Measurements from ENCODE around the gene PLB1. TPM values are rescaled to one million over a fixed set of nuclear protein-coding genes. Genes with fewer than 3 reads are reported as not detected.

The PLB1 gene
- total RNA-seq, 5 donors from 2014 or later (not counting 1 experiment from before 2014, with no cell fraction given) = 0.07 to 2.5 (median 0.58) TPM

DNA sequence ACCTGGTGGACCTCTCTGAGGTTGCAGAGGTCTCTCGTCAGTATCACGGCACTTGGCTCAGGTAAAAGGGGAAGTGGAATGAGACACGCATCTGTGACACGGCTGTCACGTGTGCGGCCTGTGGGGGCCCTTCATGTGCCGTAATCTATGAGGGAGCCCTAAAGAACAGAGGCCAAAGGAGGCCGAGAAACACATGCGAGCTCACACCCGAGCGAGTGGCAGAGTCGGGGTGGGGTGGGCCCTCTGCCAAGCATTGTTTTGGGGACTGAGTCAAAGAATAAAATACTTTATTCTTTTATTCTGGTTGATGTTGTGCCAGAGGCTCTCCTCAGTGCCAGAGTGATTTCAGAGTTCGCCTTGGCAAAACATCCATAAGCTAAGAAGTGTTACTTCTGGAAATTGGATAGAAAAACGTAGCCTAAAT lies 43.3 kb downstream of the PLB1 start:
- ATAC-seq (replicated peaks in 1 of 4) (no peak), DNase-seq (no peak)
- Mint-ChIP-seq H3K27me3 (peaks cover 4 to 10% of the 10 kb centered on the region in 2 donors), H3K4me3 (no peak overlapping the region), H3K36me3 (no peaks in the 10 kb centered on the region), H3K27ac (no peak overlapping the region), H3K9me3 (no peaks in the 10 kb centered on the region), H3K4me1 (peaks cover 0 to under 1% (median under 1%) of the 10 kb centered on the region in 3 donors)
- Histone ChIP-seq H3K4me1 (ENCODE audit: control insufficient read depth in 1 of 2, extremely low read depth in 1 of 2, insufficient read depth in 2 of 2, low read length in 2 of 2) (peaks cover 0 to 3% of the 10 kb centered on the region in 2 experiments), H3K4me3 (ENCODE audit: control insufficient read depth in 1 of 2, extremely low read depth in 1 of 2, low read length in 1 of 2) (no peak overlapping the region), H3K27ac (ENCODE audit: low read length) (no peak overlapping the region), H3K36me3 (ENCODE audit: control insufficient read depth in 2 of 2, extremely low read depth in 1 of 2, insufficient read depth in 1 of 2, low read length in 1 of 2) (no peaks in the 10 kb centered on the region), H3K27me3 (replicated peaks in 1 of 2; ENCODE audit: control insufficient read depth in 2 of 2, extremely low read depth in 1 of 2, insufficient read depth in 2 of 2, low read length in 1 of 2) (peaks cover 0 to 11% of the 10 kb centered on the region in 2 experiments), H3K9me3 (no peaks in the 10 kb centered on the region)
- CTCF ChIA-PET = interaction anchor here in 1 of 2 donors (0.7 kb wide), 1 partner anchor 104 kb away, joined by 4 read pairs; no protein-coding TSS in a partner anchor
- WGBS (ENCODE audit: insufficient coverage) = 79% methylated on average over 7 of the region's 14 CpGs
- POLR2A ChIA-PET = interaction anchor here in 1 of 2 donors (0.7 kb wide), 1 partner anchor 204 kb away, joined by 3 read pairs; no protein-coding TSS in a partner anchor

DNA sequence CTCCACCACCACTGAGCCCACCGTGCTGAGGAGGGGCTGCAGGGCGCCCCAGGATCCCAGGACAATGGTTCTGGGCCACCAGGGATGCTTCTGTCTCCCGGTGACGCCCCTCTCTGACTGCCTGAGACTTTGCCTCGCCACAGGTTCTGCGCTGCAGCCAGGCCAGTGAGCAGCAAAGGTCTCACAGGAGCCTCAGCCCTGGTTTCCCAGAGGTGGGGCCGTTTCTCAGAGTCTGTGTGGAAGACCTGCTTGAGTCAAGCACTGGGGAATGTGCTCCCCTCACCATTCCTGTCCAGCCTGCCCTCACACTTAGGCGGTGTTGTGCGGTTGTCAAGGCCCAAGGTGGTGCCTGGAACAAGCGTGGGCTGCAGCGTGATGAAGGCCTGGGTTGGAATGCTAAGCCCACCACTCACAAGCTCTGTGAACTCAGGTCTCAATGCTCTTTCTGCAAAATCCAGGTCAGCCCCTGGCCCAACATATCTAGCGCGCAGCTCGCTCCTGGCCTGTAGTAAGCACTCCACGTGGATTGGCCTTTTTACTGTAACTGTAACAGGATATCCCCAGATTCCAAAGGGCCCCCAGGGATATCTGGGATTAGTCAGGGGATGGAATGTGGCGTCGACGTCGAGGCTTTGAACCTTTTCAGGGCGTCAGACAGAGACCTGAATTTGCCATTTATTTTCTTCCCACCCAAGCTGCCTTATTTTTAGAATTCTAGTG lies 47.6 kb downstream of the PLB1 start:
- 82% methylated on average over 11 of the region's 20 CpGs for WGBS (ENCODE audit: insufficient coverage)
- Histone ChIP-seq H3K27ac (ENCODE audit: low read length) (no peak overlapping the region), H3K27me3 (replicated peaks in 1 of 2; ENCODE audit: control insufficient read depth in 2 of 2, extremely low read depth in 1 of 2, insufficient read depth in 2 of 2, low read length in 1 of 2) (peaks cover 0 to 10% of the 10 kb centered on the region in 2 experiments), H3K36me3 (ENCODE audit: control insufficient read depth in 2 of 2, extremely low read depth in 1 of 2, insufficient read depth in 1 of 2, low read length in 1 of 2) (no peaks in the 10 kb centered on the region), H3K9me3 (no peaks in the 10 kb centered on the region), H3K4me1 (ENCODE audit: control insufficient read depth in 1 of 2, extremely low read depth in 1 of 2, insufficient read depth in 2 of 2, low read length in 2 of 2) (peaks cover 0 to 43% of the 10 kb centered on the region in 2 experiments), H3K4me3 (ENCODE audit: control insufficient read depth in 1 of 2, extremely low read depth in 1 of 2, low read length in 1 of 2) (no peak overlapping the region)
- no peak overlapping the region for H3K4me3 Mint-ChIP-seq
- DNase-seq = no peak
- H3K9me3 Mint-ChIP-seq = no peaks in the 10 kb centered on the region
- no peak for ATAC-seq (replicated peaks in 1 of 4)
- CTCF ChIA-PET = no interaction called here
- peaks cover 2 to 5% of the 10 kb centered on the region in 2 donors for H3K27me3 Mint-ChIP-seq
- H3K36me3 Mint-ChIP-seq = no peaks in the 10 kb centered on the region
- peaks cover 19 to 33% (median 31%) of the 10 kb centered on the region in 3 donors for H3K4me1 Mint-ChIP-seq
- H3K27ac Mint-ChIP-seq = no peak overlapping the region
- POLR2A ChIA-PET = no interaction called here

DNA sequence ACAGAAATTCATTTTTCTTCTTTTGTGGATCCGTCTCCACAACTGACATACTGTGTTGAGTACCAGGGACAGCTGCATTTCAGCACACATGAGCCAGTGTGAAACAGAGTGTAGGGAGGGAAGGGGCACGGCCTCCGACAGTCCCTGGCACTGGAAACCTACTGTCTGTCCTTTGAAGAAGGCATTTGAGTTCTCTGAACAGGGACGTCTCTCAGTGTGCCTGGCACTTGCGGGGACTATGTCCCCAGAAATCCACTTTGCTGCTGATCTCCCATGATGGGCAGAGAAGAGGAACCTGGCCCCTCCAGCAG lies 48.1 kb downstream of the PLB1 start:
- POLR2A ChIA-PET = no interaction called here
- peak overlapping the region; percentile 71 for H3K27ac ChIP-seq (ENCODE audit: low read length)

DNA sequence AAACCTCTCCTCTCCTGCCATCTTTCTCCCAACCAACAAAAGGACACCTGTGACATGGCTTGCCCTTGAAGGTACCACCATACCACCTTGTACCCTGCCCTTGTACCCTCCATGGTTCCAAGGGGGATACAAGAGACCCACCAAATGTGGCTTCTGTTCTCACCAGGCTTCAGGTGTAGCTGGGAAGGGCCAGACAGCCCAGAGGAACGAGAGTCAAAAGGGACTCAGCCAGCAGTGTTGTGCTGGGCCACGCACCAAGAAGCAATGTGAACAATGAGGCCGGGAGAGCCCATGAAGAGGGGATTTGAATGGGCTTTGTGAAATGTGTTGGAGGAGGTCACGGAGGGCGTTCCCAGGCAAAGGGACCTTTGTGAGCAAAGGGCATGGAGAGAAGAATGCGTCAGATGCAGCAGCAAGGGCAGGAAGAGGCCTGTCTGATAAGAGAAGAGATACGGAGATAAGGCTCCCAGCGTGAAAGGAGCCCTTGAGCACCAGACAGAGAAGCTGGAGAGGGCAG lies 48.6 kb downstream of the PLB1 start:
- ChIA-PET POLR2A (interaction anchor here in 1 of 2 donors (0.6 kb wide), 1 partner anchor 393 kb away, joined by 4 read pairs; no protein-coding TSS in a partner anchor), CTCF (no interaction called here)
- peaks cover 19 to 35% (median 31%) of the 10 kb centered on the region in 3 donors for H3K4me1 Mint-ChIP-seq
- H3K36me3 Mint-ChIP-seq = no peaks in the 10 kb centered on the region
- H3K36me3 ChIP-seq (ENCODE audit: control insufficient read depth in 2 of 2, extremely low read depth in 1 of 2, insufficient read depth in 1 of 2, low read length in 1 of 2) = no peaks in the 10 kb centered on the region
- peak overlapping the region; percentile 71 for H3K27ac ChIP-seq (ENCODE audit: low read length)
- no peak overlapping the region for H3K4me3 ChIP-seq (ENCODE audit: control insufficient read depth in 1 of 2, extremely low read depth in 1 of 2, low read length in 1 of 2)
- peak overlapping the region; percentile 71 to 88 for H3K27ac Mint-ChIP-seq
- peaks cover 0 to 10% of the 10 kb centered on the region in 2 experiments for H3K27me3 ChIP-seq (replicated peaks in 1 of 2; ENCODE audit: control insufficient read depth in 2 of 2, extremely low read depth in 1 of 2, insufficient read depth in 2 of 2, low read length in 1 of 2)
- H3K9me3 Mint-ChIP-seq = no peaks in the 10 kb centered on the region
- H3K4me1 ChIP-seq (ENCODE audit: control insufficient read depth in 1 of 2, extremely low read depth in 1 of 2, insufficient read depth in 2 of 2, low read length in 2 of 2) = peaks cover 0 to 49% of the 10 kb centered on the region in 2 experiments
- 71% methylated on average over 6 of the region's 8 CpGs for WGBS (ENCODE audit: insufficient coverage)
- H3K9me3 ChIP-seq = no peaks in the 10 kb centered on the region
- peak overlapping the region in 2 of 3 donors; percentile 6 to 24 for H3K4me3 Mint-ChIP-seq
- peaks cover 2 to 5% of the 10 kb centered on the region in 2 donors for H3K27me3 Mint-ChIP-seq
- ATAC-seq (replicated peaks in 1 of 4) (peak; percentile 26 to 57 (median 48)), DNase-seq (peak in 12 of 35 experiments; percentile 13 to 46 (median 17))

More for the DNA sequence above, 48.1 kb downstream of the PLB1 start:
- no peak overlapping the region for H3K27ac Mint-ChIP-seq
- DNase-seq = no peak
- H3K4me1 ChIP-seq (ENCODE audit: control insufficient read depth in 1 of 2, extremely low read depth in 1 of 2, insufficient read depth in 2 of 2, low read length in 2 of 2) = peaks cover 0 to 48% of the 10 kb centered on the region in 2 experiments
- CTCF ChIA-PET = no interaction called here
- H3K9me3 ChIP-seq = no peaks in the 10 kb centered on the region
- WGBS (ENCODE audit: insufficient coverage) = 97% methylated on average over 4 of the region's 5 CpGs
- H3K4me3 ChIP-seq (ENCODE audit: control insufficient read depth in 1 of 2, extremely low read depth in 1 of 2, low read length in 1 of 2) = no peak overlapping the region
- peaks cover 0 to 10% of the 10 kb centered on the region in 2 experiments for H3K27me3 ChIP-seq (replicated peaks in 1 of 2; ENCODE audit: control insufficient read depth in 2 of 2, extremely low read depth in 1 of 2, insufficient read depth in 2 of 2, low read length in 1 of 2)
- H3K9me3 Mint-ChIP-seq = no peaks in the 10 kb centered on the region
- H3K4me3 Mint-ChIP-seq = no peak overlapping the region
- peaks cover 19 to 35% (median 31%) of the 10 kb centered on the region in 3 donors for H3K4me1 Mint-ChIP-seq
- H3K27me3 Mint-ChIP-seq = peaks cover 2 to 5% of the 10 kb centered on the region in 2 donors
- H3K36me3 Mint-ChIP-seq = no peaks in the 10 kb centered on the region
- no peaks in the 10 kb centered on the region for H3K36me3 ChIP-seq (ENCODE audit: control insufficient read depth in 2 of 2, extremely low read depth in 1 of 2, insufficient read depth in 1 of 2, low read length in 1 of 2)
- ATAC-seq (replicated peaks in 1 of 4) = no peak

DNA sequence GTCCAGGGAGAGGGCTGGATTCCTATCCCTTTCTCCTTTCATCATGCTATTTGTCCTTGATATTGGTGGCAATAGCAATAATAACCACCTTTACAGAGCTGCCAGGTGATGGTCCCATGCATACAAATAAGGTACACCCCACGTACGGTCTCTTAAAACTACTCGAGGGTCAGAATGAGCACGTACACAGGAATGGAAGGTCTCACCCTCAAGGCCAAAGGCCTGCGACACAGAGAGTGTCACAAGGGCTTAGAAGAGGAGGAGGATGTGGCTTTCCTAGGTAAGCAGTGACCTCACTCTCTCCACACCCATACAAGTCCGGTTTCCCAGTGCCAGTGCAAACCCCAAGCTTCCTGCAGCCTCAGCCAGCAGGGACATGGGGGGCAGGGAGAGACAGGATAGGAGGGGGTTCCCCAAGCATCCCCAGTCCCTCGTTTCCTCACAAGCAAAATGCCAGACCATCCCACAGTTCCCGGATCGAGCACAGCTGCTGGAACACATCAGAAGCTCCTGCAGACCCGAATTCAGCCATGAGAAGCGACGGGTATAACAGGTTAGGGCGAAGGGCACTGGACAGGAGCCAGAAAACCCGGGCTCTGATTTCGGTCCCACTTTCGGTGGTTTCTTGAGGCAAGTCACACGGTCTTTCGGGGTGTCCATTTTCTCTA lies 49.2 kb downstream of the PLB1 start:
- Histone ChIP-seq H3K4me3 (ENCODE audit: control insufficient read depth in 1 of 2, extremely low read depth in 1 of 2, low read length in 1 of 2) (no peak overlapping the region), H3K4me1 (ENCODE audit: control insufficient read depth in 1 of 2, extremely low read depth in 1 of 2, insufficient read depth in 2 of 2, low read length in 2 of 2) (peaks cover 0 to 49% of the 10 kb centered on the region in 2 experiments), H3K36me3 (ENCODE audit: control insufficient read depth in 2 of 2, extremely low read depth in 1 of 2, insufficient read depth in 1 of 2, low read length in 1 of 2) (no peaks in the 10 kb centered on the region), H3K27me3 (replicated peaks in 1 of 2; ENCODE audit: control insufficient read depth in 2 of 2, extremely low read depth in 1 of 2, insufficient read depth in 2 of 2, low read length in 1 of 2) (peaks cover 0 to 5% of the 10 kb centered on the region in 2 experiments), H3K27ac (ENCODE audit: low read length) (peak overlapping the region; percentile 71), H3K9me3 (no peaks in the 10 kb centered on the region)
- no peaks in the 10 kb centered on the region for H3K36me3 Mint-ChIP-seq
- H3K27me3 Mint-ChIP-seq = peaks cover 2 to 5% of the 10 kb centered on the region in 2 donors
- DNase-seq = peak in 12 of 35 experiments; percentile 3 to 51 (median 15)
- peak overlapping the region in 2 of 3 donors; percentile 6 to 24 for H3K4me3 Mint-ChIP-seq
- ATAC-seq (replicated peaks in 1 of 4) = peak; percentile 48 to 72 (median 66)
- WGBS (ENCODE audit: insufficient coverage) = 67% methylated on average over 9 of the region's 18 CpGs
- ChIA-PET POLR2A (interaction anchor here in 1 of 2 donors (0.6 kb wide), 1 partner anchor 392 kb away, joined by 4 read pairs; no protein-coding TSS in a partner anchor), CTCF (no interaction called here)
- peak overlapping the region; percentile 71 to 88 for H3K27ac Mint-ChIP-seq
- H3K4me1 Mint-ChIP-seq = peaks cover 19 to 35% (median 31%) of the 10 kb centered on the region in 3 donors
- H3K9me3 Mint-ChIP-seq = no peaks in the 10 kb centered on the region

DNA sequence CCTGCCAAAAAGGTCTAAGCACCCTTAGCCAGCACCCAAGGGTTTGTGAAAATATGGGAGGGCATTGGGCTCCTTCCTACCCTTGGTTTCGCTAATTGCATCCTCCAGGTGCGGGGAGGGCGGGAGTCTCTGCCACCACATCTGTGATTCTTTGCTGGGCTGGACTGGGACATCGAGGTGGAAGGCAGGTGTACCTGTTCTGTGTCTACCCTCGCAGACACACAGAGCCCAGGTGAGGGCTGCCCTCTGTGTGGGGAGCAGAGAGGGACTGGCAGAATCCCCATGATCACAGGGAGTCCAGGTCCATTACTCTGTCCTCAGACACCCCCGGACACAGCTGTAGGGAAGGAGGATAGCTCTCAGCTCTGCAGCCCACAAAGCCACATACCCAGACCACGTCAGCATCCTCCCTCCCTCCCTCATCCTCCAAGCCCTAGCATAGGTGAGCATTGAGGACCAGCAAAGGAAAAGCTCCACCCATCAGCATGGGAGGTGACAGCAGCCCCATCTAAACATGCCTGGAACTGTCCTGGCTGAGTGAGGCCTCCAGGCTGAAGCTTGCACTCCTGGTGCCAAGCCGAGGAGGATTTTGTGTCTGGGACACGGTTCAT lies 49.8 kb downstream of the PLB1 start:
- Mint-ChIP-seq H3K4me1 (peaks cover 19 to 35% (median 31%) of the 10 kb centered on the region in 3 donors), H3K36me3 (no peaks in the 10 kb centered on the region), H3K27me3 (no peaks in the 10 kb centered on the region), H3K4me3 (no peak overlapping the region), H3K27ac (no peak overlapping the region), H3K9me3 (no peaks in the 10 kb centered on the region)
- WGBS (ENCODE audit: insufficient coverage) = 67% methylated on average over 6 of the region's 9 CpGs
- Histone ChIP-seq H3K4me3 (ENCODE audit: control insufficient read depth in 1 of 2, extremely low read depth in 1 of 2, low read length in 1 of 2) (no peak overlapping the region), H3K27me3 (replicated peaks in 1 of 2; ENCODE audit: control insufficient read depth in 2 of 2, extremely low read depth in 1 of 2, insufficient read depth in 2 of 2, low read length in 1 of 2) (peaks cover 0 to 3% of the 10 kb centered on the region in 2 experiments), H3K4me1 (ENCODE audit: control insufficient read depth in 1 of 2, extremely low read depth in 1 of 2, insufficient read depth in 2 of 2, low read length in 2 of 2) (peaks cover 0 to 49% of the 10 kb centered on the region in 2 experiments), H3K36me3 (ENCODE audit: control insufficient read depth in 2 of 2, extremely low read depth in 1 of 2, insufficient read depth in 1 of 2, low read length in 1 of 2) (no peaks in the 10 kb centered on the region), H3K9me3 (no peaks in the 10 kb centered on the region), H3K27ac (ENCODE audit: low read length) (peak overlapping the region; percentile 71)
- DNase-seq = peak in 17 of 35 experiments; percentile 7 to 51 (median 20)
- ChIA-PET POLR2A (no interaction called here), CTCF (interaction anchor here in 1 of 2 donors (0.5 kb wide), 1 partner anchor 123 kb away, joined by 3 read pairs; no protein-coding TSS in a partner anchor)
- peak; percentile 45 to 72 (median 64) for ATAC-seq (replicated peaks in 1 of 4)

Data from T-cell (primary cell).